C4-2B (cell line): ENCODE results near the gene SGPP1.
"Not testable (repeated sequence)": the region's sequence is repeated elsewhere in the genome, so short reads cannot be mapped to it uniquely, and the experiment has no call there.

Source experiments
- H3K27ac ChIP-seq: fragments of 450-650 bp; 2 replicates; pipeline ENCODE4 v1.5.1; 2017
- ZFX ChIP-seq: fragments of 450-650 bp; IDR thresholded peaks from 2 replicates; pipeline ENCODE4 v1.6.1; 2017
- TF ChIP-seq, protein P1 (sequence below): fragments of 450-650 bp; conservative IDR thresholded peaks from 2 replicates; pipeline ENCODE4 v1.5.1; 2017; ENCODE audit warnings: mild to moderate bottlenecking

SGPP1 gene

DNA sequence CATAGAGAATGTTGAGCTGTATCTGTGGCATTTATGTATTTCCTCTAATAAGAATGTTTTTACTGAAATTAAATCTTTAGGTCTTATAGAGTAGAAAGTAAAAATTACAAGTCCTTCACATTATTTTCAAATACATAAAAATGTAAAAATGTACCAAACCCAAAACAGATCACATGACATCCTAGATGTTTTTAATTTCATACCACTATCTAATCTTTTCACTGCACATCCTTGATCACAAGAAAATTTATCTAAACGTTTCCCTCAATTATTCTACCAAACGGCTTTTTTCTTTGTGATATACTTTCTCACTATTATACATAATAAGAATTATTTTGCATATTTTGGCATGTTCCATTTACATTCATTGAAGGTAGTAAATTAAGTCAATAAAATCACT, 18.3 kb downstream of the SGPP1 start:
- H3K27ac ChIP-seq = no peak overlapping the region
- TF ChIP-seq ZFX = no peak
- TF ChIP-seq, protein P1, sequence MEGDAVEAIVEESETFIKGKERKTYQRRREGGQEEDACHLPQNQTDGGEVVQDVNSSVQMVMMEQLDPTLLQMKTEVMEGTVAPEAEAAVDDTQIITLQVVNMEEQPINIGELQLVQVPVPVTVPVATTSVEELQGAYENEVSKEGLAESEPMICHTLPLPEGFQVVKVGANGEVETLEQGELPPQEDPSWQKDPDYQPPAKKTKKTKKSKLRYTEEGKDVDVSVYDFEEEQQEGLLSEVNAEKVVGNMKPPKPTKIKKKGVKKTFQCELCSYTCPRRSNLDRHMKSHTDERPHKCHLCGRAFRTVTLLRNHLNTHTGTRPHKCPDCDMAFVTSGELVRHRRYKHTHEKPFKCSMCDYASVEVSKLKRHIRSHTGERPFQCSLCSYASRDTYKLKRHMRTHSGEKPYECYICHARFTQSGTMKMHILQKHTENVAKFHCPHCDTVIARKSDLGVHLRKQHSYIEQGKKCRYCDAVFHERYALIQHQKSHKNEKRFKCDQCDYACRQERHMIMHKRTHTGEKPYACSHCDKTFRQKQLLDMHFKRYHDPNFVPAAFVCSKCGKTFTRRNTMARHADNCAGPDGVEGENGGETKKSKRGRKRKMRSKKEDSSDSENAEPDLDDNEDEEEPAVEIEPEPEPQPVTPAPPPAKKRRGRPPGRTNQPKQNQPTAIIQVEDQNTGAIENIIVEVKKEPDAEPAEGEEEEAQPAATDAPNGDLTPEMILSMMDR = no peak

DNA sequence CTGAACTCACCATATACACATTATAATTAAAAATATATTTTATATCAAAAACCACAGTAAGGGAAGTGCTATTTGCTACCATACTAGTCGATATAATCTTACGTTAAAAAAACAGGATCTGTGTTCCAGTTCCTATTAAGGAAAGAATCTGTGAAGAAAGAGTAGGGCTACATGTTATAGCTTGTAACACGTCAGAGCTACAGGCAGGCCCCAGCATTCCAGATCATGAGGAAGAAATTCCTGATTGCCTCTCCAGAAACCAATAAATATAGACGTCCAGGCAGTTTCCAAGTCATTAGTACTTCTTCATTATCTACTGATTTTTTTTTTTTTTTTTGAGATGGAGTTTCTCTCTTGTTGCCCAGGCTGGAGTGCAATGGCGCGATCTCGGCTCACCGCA, 20.6 kb downstream of the SGPP1 start:
- TF ChIP-seq, protein P1 = no peak
- no peak for TF ChIP-seq ZFX

DNA sequence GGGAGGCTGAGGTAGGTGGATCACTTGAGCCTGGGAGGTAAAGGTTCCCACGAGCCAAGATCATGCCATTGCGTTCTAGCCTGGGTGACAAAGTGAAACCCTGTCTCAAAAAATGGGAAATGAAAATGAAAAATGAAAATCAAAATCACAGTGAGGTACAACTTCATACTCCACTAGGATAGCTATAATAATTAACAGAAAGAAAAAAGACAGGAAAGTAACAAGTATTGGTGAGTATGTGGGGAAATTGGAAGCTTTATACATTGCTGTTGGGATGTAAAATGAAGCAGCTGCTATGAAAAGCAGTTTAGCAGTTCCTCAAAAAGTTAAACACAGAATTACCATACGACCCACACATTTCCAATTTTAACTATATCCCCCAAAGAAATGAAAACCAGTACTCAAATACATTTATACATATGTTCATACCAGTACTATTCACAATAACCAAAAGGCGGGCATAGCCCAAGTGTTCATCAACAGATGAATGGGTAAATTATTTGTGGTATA, 22.2 kb downstream of the SGPP1 start:
- H3K27ac ChIP-seq = no peak overlapping the region
- TF ChIP-seq ZFX = no peak
- TF ChIP-seq, protein P1 = no peak

More for the DNA sequence above, 20.6 kb downstream of the SGPP1 start:
- H3K27ac ChIP-seq = no peak overlapping the region

DNA sequence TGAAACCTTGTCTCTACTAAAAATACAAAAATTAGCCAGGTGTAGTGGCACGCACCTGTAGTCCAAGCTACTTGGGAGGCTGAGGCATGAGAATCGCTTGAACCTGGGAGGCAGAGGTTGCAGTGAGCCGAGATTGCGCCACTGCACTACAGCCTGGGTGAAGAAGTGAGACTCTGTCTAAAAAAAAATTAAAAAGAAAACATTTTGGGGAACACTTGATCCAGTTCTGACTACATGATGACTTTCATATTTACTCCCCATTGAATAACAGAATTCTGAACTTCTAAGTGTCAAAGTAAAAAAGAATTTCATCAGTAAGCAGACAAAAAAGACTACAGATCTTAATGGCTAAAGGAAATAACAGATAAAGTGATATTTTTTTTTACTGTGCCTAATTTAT, 25.3 kb downstream of the SGPP1 start:
- not testable (repeated sequence) for H3K27ac ChIP-seq

DNA sequence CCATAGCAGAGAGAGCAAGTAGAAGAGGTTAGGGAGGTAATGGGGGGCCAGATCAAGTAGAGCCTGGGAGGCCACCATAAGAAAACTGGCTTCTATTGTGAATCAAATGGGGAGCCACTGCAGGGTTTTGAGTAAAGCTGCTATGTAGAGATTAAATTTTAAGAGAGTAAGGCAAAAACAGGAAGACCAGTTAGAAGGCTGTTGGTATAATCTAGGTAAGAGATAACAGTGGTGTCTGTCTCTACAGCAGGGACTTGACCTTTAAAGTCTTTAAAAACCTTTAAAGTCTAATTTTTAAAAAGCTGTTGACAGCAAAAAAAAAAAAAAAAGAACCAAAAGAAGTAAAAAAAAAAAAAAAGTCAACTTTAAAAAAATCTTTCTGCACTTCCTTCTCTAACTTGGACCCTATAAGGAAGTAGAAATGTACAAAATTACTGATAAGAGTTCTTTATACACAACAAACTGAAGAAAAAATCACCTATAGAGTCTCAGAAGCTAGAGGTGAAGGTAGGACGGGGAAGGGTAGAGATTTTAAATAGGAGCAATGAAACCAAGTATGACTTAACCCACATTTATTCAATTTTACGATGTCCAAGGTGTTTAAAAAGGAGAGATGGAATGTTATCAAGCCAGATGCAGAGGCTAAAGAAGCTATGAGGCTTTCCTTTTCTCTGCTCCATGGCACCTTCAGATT, 26.1 kb downstream of the SGPP1 start:
- TF ChIP-seq ZFX = no peak
- TF ChIP-seq, protein P1 = no peak
- H3K27ac ChIP-seq = no peak overlapping the region

DNA sequence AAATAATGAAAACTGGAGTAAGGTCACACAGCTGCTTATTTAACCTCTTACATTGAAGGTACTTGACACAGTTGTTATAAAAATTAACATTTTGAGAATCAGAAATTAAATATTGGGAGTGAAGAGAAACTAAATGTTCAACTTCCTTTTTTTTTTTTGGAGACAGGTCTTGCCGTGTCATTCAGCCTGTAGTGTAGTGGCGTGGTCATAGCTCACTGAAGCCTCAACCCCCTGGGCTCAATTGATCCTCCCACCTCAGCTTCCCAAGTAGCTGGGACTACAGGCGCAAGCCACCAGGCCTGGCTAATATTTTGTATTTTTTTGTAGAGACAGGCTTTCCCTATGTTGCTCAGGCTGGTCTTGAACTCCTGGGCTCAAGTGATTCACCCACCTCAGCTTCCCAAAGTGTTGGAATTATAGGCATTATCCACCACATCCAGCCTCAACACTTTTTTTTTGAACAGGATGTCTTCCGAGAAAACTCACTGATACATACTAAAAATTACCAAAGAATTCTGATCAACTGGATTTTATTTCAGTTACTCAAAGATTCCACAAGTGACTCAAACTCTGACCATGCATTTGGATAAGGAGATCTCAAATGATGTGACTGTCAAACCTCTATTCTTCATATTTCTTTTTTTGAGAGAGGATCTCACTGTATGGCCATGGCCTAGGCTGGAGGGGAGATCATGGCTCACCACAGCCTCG, 35.4 kb downstream of the SGPP1 start:
- no peak for TF ChIP-seq ZFX
- TF ChIP-seq, protein P1 = no peak
- no peak overlapping the region for H3K27ac ChIP-seq

DNA sequence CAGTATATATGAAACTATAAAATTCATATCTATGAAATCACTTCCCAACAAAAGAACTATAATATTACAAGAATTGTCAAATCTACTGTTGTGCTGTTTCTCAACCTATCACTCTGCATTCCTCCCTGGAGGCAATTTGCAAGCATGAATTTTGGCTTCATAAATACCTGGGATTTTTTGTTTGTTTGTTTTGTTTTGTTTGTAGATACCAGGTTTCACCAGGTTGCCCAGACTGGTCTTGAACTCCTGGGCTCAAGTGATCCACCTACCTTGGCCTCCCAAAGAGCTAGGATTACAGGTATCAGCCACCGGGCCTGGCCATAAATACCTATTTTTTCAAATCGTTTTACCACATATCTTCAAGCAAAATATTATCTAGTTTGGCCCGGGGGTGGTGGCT, 38.7 kb downstream of the SGPP1 start:
- H3K27ac ChIP-seq = no peak overlapping the region; the same call in 1 of the 2 replicates
- TF ChIP-seq, protein P1 = no peak
- no peak for TF ChIP-seq ZFX
